H1 (cell line): Measurements from ENCODE around the gene TNFSF12. TPM values are rescaled to one million over a fixed set of nuclear protein-coding genes. Genes with fewer than 3 reads are reported as not detected.

Experiments used
- CREB1 ChIP-seq: IDR thresholded peaks from 2 replicates; pipeline ENCODE4 v1.6.1; 2012; ENCODE audit warnings: inconsistent platforms
- EGR1 ChIP-seq: IDR thresholded peaks from 2 replicates; pipeline ENCODE4 v1.6.1; 2011; ENCODE audit warnings: low read depth, low read length, borderline replicate concordance
- EP300 ChIP-seq, 2 experiments: IDR thresholded peaks; 1 replicate in 1 of 2; 2 replicates in 1 of 2; pipeline ENCODE4 v1.6.1; 2011 to 2012; ENCODE audit warnings: low read depth in 2 of 2, low read length in 2 of 2, mild to moderate bottlenecking in 2 of 2, borderline replicate concordance in 1 of 2, inconsistent platforms in 1 of 2, moderate library complexity in 1 of 2
- HDAC6 ChIP-seq: IDR thresholded peaks from one replicate; pipeline ENCODE4 v1.7.1; 2012; ENCODE audit warnings: low read depth, mild to moderate bottlenecking, inconsistent platforms, low read length, moderate library complexity
- RAD21 ChIP-seq, 2 experiments: IDR thresholded peaks in 1 of 2; conservative IDR thresholded peaks in 1 of 2; 2 replicates each; pipeline ENCODE4 v1.6.1; 2011; ENCODE audit warnings: low read depth in 2 of 2, low read length in 2 of 2, improper control_type of control experiment in 1 of 2, inconsistent platforms in 1 of 2, mild to moderate bottlenecking in 1 of 2, moderate library complexity in 1 of 2
- TAF1 ChIP-seq: IDR thresholded peaks from 2 replicates; pipeline ENCODE4 v1.6.1; 2011; ENCODE audit warnings: mild to moderate bottlenecking, low read depth, low read length
- TAF7 ChIP-seq: optimal IDR thresholded peaks from 2 replicates; pipeline ENCODE3; 2011; ENCODE audit warnings: low read depth, mild to moderate bottlenecking, inconsistent platforms, low read length, moderate library complexity, borderline replicate concordance
- polyA plus RNA-seq, 7 experiments: library from polyadenylated mRNA; depleted of rRNA in 3 of 7; stranded (reverse) in 5 of 7; unstranded in 2 of 7; fragments of >200 nt in 5 of 7; fragments of 200-250 nt in 2 of 7; gene quantifications; 1 replicate in 5 of 7; 2 replicates in 1 of 7; 4 replicates in 1 of 7; pipeline versions ENCODE4 v1.2.1 to v1.2.3, GENCODE V29; 2011 to 2013; ENCODE audit warnings: missing spikeins in 2 of 7, mixed read lengths in 2 of 7
- total RNA-seq: library from RNA; stranded (reverse); fragmentation: NEBNext Ultra II Directional; extraction: Animal tissue kit (Norgen Biotek cat#: 25700); gene quantifications from 2 replicates; pipeline ENCODE4 v1.2.1, GENCODE V29; 2021
- TF ChIP-seq, protein P1 (sequence below): IDR thresholded peaks from 2 replicates; pipeline ENCODE4 v1.6.1; 2011; ENCODE audit warnings: low read depth, mild to moderate bottlenecking, low read length; ENCODE audit not compliant: insufficient read depth

TNFSF12 gene
- total and polyA plus RNA-seq, 2 of the 8 experiments (the other 6 are each of a cell fraction or from before 2014, with no cell fraction given) = 7.2 to 9.6 TPM

DNA sequence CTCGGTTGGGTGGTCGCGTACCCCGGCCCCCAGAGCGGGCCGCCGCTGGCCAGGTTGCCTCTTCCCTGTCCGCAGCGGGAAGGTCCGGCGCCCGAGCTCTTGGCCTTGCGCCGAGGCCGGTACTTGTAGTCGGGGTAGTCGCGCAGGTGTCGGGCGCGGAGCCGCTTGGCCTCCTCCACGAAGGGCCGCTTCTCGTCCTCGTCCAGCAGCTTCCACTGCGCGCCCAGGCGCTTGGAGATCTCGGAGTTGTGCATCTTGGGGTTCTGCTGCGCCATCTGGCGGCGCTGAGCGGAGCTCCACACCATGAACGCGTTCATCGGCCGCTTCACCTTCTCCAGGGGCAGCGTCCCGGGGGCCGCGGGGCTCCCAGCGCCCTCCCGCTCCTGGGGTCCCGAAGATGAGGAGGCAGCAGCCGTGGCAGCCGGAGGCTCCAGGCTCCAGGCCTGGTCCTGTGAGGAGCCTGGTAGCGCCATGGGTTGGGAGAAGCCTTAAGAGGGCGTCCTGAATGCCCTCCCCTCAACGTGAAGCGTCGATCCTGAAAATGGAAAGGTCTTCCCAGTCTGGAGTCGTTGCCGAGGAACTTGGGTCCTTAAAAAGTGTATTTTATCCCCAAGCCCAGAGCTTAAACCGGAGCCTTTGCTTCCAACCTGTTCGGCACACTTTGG lies 40.5 kb downstream of the TNFSF12 start (continued):
- TF ChIP-seq EP300 (IDR thresholded peaks at IDR 0.05; ENCODE audit: borderline replicate concordance in 1 of 2, low read depth in 2 of 2, low read length in 2 of 2) (no peak), RAD21 (IDR thresholded peaks at IDR 0.05 in 1 of 2, conservative IDR thresholded peaks at IDR 0.05 in 1 of 2; ENCODE audit: low read depth in 2 of 2, low read length in 2 of 2) (peak; percentile 66 to 83), EGR1 (no peak), TAF7 (peak; percentile 43), HDAC6 (no peak), CREB1 (0 out of 2 replicates have a peak, but pooled peaks have one; percentile 42), TAF1 (no peak)
- TF ChIP-seq, protein P1, sequence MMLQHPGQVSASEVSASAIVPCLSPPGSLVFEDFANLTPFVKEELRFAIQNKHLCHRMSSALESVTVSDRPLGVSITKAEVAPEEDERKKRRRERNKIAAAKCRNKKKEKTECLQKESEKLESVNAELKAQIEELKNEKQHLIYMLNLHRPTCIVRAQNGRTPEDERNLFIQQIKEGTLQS = no peak
